ENCODE data around the gene SRP68. TPM values are rescaled to one million over a fixed set of nuclear protein-coding genes. Genes with fewer than 3 reads are reported as not detected.
A peak's percentile ranks its signal among the peaks of the same experiment; 100 is the strongest.

Gene SRP68
- total and polyA plus RNA-seq, 9 of the 15 experiments (the other 6 are each of a cell fraction or from before 2014, with no cell fraction given) = 29.4 to 92.6 (median 36.2) TPM

GRCh38 chr17:76103274-76104139, 31.2 kb upstream of the SRP68 start, which contains the start of gene EXOC7 (continued):
- TF ChIP-seq KAT7 (CRISPR knock-in tag; IDR thresholded peaks at IDR 0.05; ENCODE audit: borderline replicate concordance) = 0 out of 2 replicates have a peak, but pooled peaks have one; percentile 3
- no peak for TF ChIP-seq ZNF41 (CRISPR knock-in tag; conservative IDR thresholded peaks at IDR 0.05)
- TF ChIP-seq CEBPZ (IDR thresholded peaks at IDR 0.05; ENCODE audit: borderline replicate concordance, low read depth, low read length) = no peak
- TF ChIP-seq SPI1 (IDR thresholded peaks at IDR 0.05; ENCODE audit: borderline replicate concordance, low read depth, low read length) = peak; percentile 96
- TF ChIP-seq MEIS2 (IDR thresholded peaks at IDR 0.05; ENCODE audit: partially characterized antibody) = no peak
- no peak for TF ChIP-seq RREB1 (CRISPR knock-in tag; IDR thresholded peaks at IDR 0.05)
- peak; percentile 88 for TF ChIP-seq ZNF592 (IDR thresholded peaks at IDR 0.05)
- TF ChIP-seq ARID2 (IDR thresholded peaks at IDR 0.05) = no peak
- TF ChIP-seq PREB (CRISPR knock-in tag; IDR thresholded peaks at IDR 0.05) = no peak
- no peak for TF ChIP-seq RBM39 (optimal IDR thresholded peaks at IDR 0.05; ENCODE audit: low read depth, low read length)
